ENCODE data around the gene TMEM38B. TPM values are rescaled to one million over a fixed set of nuclear protein-coding genes. Genes with fewer than 3 reads are reported as not detected.
A peak's percentile ranks its signal among the peaks of the same experiment; 100 is the strongest.

TMEM38B gene, protein sequence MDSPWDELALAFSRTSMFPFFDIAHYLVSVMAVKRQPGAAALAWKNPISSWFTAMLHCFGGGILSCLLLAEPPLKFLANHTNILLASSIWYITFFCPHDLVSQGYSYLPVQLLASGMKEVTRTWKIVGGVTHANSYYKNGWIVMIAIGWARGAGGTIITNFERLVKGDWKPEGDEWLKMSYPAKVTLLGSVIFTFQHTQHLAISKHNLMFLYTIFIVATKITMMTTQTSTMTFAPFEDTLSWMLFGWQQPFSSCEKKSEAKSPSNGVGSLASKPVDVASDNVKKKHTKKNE
- total RNA-seq = 19.9 TPM

DNA sequence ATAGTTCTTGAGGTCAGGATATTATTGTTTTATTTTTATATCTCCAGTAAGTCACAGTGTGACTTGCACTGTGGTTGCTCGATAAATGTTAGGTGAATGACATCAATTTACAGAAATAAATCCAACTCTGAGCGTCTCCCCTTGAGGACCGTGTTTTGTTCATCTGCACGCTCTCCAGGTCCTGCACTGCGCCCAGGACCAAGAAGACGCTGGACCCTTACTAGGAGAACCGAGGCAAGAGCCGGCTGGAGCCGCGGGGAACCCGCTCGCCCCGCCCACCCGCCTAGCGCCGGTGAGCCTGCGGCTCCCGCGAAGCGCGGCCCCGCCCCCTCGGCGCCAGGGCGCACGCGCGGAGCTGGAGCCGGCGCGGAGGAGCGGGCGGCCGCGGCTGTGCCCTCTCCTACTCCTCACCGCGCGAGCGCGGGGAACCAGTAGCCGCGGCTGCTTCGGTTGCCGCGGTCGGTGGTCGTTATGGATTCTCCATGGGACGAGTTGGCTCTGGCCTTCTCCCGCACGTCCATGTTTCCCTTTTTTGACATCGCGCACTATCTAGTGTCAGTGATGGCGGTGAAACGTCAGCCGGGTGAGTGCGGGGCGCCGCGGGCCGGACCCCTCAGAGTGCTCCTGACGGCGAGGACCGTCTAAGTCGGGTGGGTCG is at the start of gene TMEM38B:
TMEM38B (plus strand) TSS at position 352 of the 658 bp plus-strand sequence; CDS start at position 472, 120 bp downstream.
- DNase-seq = peak; percentile 57

DNA sequence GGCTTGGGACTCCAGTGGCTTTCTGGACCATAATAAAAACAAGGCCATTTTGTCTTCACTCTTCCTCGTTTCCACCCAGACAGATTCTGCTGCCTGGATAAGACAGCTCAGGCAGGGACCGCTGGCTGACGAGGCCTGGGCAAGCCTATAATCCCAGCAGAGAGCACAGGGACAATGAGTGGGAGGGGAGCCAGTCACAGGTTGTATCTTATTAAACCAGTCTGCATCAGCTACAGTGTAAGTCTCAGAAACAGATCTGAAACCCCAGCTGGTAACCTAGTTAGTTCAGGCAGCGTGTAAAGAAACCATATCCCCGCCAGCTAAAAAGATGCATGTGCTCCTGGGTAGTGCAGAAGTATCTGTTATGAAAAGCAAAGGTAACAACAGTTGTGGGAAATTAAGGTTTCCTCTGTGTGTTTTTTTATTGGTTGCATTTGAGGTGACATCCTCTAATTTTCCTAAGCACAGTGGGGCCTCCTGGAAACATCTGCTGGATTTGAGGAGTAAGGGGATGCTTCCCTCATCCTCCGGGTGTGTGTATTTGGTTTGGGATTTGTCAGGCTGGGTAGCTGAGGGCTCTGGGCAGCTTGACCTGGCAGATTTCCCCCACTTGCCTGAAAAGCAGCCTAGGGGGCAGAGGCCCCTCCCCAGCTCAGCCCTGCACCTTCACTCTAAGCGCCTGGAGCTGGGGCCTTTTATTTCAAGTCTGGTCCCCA is 47.3 kb upstream of the TMEM38B start:
- DNase-seq = no peak

DNA sequence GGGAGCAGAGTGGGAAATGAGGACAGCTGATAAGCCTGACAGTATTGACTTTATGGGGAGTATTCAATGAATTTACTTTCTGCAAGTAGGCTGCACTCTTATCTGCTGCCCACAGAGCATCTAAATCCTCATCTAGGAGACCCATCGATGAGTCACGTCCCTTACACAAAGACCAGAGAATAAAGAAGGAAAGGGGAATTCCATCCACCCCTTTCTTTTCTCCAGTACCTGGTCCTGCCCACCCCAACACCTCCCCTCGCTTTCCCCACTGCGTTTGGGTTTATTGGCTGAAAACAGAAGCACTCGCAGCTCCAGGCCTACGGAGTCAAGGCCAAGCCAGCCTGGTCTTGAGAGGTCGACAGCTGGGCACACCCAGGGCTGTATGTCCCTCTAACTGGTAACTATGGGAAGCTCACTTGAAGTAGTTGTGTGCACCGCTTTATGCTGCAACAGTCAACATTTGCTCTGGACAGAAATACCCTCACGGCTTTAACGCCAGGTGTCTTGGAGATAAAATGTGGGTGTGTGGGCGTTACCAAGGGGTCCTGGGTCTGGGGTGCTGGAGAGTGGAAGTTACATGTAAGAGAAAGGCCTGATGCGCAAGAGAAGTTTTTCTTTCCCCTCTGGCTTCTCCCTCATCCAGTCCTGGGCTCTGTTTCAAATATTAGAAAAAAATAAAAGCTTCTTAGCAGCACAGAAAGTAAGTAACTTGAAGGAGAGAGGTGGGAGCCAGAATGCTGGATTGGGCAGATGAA is 46.6 kb upstream of the TMEM38B start:
- DNase-seq = no peak

DNA sequence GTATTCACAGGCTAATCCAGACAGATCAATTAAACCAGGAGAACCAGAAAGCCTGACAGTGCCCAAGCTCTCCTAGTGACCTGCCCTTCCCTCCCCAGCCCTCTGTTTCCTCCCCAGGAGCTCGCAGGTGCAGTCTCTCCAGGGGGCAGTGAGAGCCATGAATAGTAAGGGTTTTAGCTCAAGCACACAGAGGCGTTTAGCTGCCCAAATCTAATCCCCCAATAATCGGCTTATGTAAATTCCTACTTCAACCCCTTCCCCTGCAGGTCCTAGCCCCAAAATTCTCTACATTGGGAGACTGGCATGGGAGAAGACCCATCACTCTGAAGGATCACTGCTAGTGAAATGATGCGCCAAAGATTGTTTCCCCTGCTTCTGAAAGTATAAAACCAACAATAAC is 42.5 kb upstream of the TMEM38B start:
- DNase-seq = no peak

DNA sequence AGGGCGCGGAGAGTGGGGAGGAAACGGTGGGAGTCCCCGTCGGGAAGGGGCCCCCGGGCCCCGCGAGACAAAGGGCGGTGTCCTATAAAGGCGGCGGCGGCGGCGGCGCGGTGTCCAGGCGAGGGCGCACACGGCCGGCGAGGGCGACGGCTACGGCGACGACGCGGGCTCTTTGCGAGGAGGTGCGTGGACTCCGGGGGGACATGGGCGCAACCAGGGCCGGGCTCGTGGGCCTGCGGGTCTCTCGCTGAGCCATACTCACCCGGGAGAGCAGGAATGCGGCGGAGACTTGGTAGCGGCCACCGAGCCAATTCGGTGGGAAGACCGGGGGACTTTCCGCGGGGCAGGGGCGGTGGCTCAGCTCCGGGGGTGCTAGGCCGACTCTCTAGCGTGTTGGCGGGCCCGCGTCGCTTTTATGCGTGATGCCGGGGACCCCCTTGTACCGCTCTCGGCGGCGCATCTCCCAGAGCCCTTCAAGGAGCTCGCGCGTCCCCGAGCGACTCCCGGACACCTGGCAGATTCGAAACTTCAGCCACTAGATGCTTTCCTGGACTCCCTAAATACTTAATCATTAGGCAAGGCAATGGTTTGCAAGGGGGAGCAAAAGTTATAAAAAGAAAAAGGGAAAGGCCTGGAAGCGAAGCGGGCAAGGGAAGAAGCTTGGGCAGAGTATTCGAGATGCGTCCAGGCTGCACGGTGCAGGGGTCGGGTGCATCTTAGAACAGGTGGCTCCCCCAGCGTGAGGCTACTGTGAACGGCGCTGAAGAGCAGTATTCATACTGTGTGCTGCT is 38.0 kb upstream of the TMEM38B start:
- DNase-seq = no peak

DNA sequence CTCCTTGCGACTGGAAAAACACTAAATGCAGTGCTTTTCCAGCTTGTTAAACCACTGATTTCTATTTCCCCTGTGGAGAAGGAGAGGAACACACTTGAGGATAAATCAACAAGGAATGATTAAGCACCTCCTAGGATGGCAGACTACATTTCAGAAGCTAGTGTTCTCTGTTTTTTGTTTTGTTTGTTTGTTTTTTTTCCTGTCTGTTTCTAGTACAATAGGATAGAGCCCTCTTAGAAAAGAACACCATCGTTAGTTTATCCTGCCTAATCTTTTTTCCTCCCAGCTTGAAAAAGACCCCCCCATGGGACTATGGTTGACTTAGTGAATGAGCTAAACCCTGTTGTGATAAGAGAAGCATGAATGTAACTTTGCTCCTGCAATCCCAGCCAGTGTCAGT is 36.0 kb upstream of the TMEM38B start:
- DNase-seq = no peak

DNA sequence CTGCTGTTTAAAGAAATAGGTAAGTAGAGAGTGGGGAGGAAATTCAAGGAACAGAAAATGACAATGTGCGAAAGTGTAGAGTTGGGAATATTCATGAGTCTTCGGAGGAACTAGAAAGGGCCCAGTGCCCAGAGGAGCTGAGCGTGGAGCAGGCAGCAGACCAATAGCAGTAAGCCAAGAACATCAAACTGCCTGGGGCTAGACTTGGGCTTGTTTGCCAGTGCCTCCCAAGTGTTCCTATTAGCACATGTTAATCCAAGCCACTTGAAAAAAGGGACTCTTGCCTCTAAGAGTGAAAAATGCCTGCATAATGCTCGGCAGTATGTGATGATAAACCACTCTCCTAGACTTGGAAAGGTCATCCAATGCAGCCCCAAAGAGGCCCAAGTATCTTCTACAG is 33.3 kb upstream of the TMEM38B start:
- DNase-seq = no peak

DNA sequence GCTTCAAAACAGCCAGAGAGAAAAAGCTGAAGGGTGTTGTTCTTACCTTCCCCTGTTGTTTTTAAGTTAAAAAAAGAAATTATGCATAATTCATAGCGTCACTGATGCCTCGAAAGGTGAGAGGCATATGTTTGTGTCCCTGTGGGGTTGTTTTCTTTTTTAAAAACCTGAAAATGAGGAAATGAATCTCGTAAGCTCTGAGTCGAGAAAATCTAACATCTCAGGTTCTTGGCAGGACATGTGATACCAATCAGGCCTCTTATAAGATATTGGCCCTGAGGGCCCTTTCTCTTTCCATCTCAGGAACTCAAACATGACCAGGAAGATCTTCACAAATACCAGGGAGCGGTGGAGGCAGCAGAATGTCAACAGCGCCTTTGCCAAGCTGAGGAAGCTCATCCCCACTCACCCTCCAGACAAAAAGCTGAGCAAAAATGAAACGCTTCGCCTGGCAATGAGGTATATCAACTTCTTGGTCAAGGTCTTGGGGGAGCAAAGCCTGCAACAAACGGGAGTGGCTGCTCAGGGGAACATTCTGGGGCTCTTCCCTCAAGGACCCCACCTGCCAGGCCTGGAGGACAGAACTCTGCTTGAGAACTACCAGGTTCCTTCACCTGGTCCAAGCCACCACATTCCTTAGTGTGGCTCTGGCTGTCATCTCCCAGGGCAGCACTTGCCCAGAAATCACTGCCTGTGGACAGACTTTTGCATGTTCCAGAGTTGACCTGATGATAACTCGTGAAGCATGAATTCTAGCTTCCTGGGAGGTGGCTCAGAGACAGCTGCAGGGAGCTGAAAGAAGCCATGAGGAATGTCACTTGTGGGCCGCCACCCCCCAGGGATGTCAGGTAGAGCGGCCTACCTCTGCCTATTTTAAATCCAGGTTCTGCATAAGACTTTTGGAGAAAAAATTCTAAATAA is 31.9 kb upstream of the TMEM38B start, which contains the start of gene TAL2:
TAL2 (plus strand) TSS at position 274 of the 921 bp plus-strand sequence; CDS start at position 314, 40 bp downstream.
- no peak for DNase-seq

DNA sequence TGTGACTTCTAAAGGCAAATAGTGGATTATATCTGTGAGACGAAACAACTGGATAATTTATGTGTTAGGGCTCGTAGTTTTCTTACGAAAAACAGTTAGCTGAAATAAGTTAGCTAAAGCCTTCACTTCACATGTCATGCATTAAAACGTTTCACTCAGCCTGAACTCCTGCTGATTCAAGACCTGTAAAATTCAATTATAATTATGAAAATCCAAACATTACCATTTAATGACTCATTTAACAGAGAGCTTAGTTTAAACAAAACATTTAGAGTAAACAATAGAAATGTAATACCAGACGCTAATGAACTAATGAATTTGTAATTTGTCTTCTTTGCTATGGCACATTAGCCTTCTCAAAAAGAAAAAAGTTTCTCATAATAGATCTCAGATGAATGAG is 30.4 kb upstream of the TMEM38B start:
- DNase-seq = no peak

DNA sequence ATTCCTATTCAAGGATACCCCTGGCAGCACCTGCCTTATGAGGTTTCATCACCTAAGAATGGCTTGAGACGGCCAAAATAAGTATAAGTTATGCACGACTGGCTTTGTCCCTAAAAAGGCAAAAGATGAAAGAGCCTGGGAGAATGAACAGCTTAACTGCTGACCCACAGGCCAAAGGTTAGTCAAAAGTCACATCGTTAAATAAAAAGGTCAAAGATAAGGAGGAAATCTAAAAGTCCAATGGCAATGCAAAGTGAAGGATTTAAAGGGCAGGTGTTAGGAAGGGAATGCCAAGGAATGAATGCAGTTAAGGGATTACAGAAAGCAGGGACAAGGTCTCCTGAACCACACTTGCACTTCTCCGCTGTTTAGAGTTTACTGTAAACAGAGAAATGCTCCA is 26.5 kb upstream of the TMEM38B start:
- DNase-seq = no peak

DNA sequence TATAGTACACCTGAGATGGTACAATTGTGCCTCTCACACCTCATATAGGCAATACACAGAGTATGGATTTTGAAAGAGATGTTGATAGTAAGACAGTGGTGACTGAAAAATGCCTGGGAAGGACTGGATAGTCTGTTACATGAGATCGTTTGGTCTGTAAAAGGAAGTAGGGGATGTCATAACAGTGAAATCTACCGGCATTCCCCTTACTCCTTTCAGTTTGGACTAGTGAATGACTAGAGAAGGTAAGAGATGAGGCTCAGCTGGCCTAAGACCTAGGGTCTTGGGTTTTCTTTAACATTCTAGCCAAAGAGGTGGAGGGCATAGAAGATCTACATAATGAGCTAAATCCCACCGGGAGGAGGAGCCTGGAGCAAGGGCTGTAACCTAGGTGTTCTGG is 24.0 kb upstream of the TMEM38B start:
- no peak for DNase-seq

DNA sequence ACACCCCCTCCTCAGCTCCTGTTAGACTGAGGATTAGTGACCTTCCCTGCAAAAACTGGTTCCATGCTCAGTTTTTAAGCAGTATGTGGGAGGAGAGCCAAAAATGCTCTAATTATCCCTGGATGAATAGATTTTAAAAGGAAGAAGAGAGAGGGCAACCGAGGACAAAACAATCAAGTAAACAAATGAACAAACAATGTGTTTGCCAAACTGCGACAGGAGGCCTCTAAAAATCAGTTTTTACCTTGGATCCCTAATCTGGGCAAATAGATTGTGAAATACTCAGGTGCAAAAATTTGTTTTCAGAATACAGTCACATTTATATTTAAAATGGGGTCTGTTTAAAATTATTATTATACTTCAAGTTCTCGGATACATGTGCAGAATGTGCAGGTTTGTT is 23.6 kb upstream of the TMEM38B start:
- no peak for DNase-seq

DNA sequence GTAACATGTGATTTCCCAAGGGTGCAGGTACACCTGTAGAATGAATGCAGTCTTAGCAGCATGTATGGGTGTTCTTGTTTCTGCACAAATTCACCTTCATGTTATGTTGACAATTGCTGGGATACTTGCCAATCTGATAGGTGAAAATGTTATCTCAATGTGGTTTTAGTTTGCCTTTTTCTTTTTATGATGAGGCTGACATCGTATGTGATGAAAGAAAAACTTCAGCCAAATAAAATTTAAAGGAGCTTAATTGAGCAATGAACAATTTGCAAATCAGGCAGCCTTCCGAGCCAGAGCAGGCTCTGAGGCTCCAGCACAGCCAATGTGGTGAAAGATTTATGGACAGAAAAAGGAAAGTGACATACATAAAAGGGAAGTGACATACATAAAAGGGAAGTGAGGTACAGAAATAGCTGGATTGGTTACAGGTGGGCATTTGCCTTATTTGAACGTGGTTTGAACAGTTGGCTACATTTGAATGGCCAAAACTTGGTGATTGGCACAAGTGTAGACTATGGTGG is 21.6 kb upstream of the TMEM38B start:
- DNase-seq = no peak

DNA sequence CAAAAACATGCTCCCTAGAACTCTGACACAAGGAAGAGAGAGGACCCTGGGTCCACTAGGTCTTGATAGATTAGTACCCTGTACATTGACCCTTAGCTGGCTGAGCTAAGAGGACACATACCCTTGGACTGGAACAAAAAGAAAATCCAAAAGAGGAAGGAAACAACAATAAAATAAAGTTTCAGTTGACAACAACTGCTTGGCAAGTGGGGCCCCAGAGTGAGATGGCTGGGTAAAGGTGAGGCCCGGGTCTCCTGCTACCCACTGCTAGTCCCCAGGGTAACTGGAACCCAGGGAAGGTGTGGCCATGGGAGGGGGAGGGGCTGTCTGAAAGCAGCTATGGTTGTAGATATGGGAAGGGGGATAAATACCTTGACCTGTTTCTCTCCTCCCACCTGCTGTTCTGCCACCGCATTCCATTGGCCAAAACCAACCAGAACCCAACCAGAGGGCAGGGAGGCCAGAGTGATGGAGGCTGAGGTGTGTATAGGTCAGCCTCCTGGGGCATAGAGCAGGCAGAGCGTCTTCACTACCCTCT is 20.4 kb upstream of the TMEM38B start:
- no peak for DNase-seq

DNA sequence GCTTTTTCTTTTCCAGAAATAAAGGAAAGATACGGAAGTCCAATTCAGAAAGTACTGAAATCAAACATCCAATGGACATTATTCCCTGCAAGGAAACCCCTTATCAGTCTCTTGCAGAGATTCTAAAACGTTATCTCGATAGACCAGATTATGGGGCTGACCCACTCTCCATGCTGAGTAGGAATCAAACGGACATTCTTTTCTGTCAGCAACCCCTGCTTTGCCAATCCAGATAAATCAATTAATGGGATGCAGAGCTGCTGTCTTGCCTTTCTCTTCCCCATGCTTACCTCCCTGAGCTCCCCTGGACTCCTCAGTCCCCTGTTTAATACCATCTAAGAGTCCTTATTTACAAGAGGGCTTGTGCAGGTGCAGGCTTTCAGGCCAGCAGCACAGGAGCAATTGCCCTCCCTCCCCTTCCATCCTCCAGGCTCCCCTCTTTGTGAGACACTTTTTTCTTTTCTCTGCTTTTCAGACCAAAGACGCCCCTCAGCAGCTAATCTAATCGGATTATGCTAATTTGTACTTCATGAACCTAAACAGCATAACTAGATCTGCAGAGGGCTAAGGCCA is 17.9 kb upstream of the TMEM38B start:
- DNase-seq = no peak

DNA sequence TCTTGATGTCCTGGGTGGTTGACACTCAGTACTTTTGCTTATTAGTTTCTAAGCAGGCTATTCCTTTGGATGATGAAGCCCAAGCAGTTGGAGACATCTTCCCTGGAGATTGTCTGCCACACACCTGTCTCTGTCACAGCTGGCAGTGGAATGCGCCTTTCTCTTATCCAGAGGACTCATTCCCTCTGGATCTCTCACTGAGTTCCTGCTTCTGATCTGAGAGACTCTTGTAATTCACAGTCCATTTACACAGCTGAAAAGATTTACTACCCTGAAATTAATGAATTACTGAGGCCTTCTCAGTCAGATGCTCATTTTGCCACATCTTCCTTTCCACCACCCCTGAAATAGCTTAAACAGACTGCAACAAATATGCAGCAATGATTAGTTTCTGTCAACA is 16.2 kb upstream of the TMEM38B start:
- no peak for DNase-seq

DNA sequence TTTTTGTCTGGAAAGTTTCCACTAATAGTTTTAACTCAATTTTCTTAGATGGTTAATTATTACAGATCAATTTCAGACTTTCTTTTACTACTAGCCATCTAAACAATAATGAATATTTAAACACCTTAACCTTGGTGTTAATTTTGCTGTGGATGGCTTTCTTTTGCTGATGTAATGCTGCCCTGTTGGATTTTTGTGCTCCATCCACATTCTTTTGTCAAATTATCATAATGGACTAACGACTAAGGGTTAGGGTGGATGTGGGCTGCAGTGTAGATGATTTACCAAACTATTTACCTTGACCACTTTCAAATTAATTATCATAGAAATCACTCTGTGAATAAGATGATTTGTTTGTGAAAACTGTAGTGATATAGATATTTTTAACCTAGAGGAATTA is 15.6 kb upstream of the TMEM38B start:
- no peak for DNase-seq

DNA sequence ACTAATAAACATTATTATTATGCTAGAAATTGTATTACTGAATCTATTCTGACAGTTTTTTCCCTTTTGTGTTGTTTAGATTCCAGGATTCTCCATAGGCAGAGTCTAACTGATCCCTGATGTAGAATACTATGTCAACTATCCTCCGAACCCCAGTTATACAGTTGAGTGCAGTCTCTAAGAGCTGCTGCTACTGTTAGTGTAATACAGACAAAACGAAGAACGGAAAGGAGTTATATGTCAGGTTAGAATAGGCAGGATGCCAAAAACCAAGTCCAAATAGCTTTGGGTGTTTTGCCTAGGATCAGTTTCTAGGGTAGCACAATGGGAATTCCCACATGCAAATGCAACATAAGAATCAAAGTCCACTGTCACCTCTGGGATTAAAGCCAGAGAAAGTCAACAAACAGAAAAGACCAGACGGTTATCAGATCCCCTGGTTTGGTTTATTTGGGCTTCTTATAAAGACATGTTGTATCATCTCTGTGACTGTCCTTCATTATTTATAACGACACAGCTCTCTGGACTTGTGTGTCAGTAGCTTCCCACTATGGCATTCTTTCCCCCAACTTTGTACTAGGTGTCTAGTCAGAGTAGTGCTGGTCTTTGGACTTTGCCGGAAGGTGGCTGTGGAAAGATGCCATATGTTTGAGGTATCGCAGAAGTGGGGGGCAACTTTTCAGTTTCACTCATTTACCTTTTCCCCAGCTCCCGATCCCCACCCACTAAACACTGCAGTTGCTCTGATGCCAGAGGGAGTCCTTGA is 14.9 kb upstream of the TMEM38B start:
- DNase-seq = no peak

DNA sequence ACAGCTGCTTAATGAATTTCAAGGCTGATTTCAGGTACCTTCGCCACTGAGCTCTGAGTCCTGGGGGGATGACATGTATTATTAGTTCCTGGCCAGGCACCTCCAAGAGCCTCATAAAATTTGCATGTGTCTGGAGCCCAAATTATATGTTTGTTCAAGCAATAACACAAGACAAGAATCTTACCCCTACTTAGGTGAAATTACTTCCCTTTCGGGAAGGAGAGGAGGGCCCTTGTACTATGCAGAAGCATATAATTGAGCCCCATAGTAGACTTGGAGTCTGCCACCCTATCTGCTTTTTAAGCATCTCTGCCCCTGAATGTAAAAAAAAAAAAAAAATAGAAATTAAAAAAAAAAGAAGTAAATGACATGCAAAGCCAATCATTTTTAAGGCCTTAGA is 13.0 kb upstream of the TMEM38B start:
- no peak for DNase-seq

Measured in skin of body (tissue), 2 donors.